WTC11 (cell line): Measurements from ENCODE around the gene MAGEF1. TPM values are rescaled to one million over a fixed set of nuclear protein-coding genes. Genes with fewer than 3 reads are reported as not detected.

ENCODE experiments used
- ATAC-seq: fragments of 200-7000 bp; cut with Tn5 transposase; 2 replicates; pipeline ENCODE4 v1.10.0; 2021; ENCODE audit warnings: mild to moderate bottlenecking, moderate library complexity
- CTCF ChIA-PET: fragments of 300-600 bp; sonication (Branson Sonifier 250); formaldehyde crosslinking; loops from one replicate; lab custom pipeline; 2021; ENCODE audit warnings: antibody characterized with exemption; lab: Charles Lee
- POLR2A ChIA-PET: fragments of 350-600 bp; sonication (Branson Sonifier 250); formaldehyde crosslinking; loops from one replicate; lab custom pipeline; 2021; ENCODE audit warnings: antibody characterized with exemption; lab: Charles Lee
- DNase-seq: peaks from one replicate; pipeline ENCODE4 v3.0.0; 2021; ENCODE audit warnings: low spot score
- H3K27ac Mint-ChIP-seq: 2 replicates; pipeline ENCODE4 v1.8.0; 2021; ENCODE audit warnings: mixed read lengths
- H3K27me3 Mint-ChIP-seq: 2 replicates; pipeline ENCODE4 v1.8.0; 2021; ENCODE audit warnings: low read depth, mild to moderate bottlenecking, moderate library complexity, mixed read lengths
- H3K36me3 Mint-ChIP-seq: 2 replicates; pipeline ENCODE4 v1.8.0; 2021; ENCODE audit warnings: mixed read lengths
- H3K4me1 Mint-ChIP-seq: 2 replicates; pipeline ENCODE4 v1.8.0; 2022; ENCODE audit warnings: mixed read lengths
- H3K4me3 Mint-ChIP-seq: 2 replicates; pipeline ENCODE4 v1.8.0; 2021; ENCODE audit warnings: mild to moderate bottlenecking, moderate library complexity, mixed read lengths
- H3K9me3 Mint-ChIP-seq: 2 replicates; pipeline ENCODE4 v1.8.0; 2021; ENCODE audit warnings: mixed read lengths
- CDX4 ChIP-seq: fragments of 250-450 bp; sonication (Bioruptor Pico); IDR thresholded peaks from 2 replicates; pipeline ENCODE4 v1.9.0; 2021; ENCODE audit warnings: moderate library complexity, mild to moderate bottlenecking, inconsistent platforms, borderline replicate concordance
- CREM ChIP-seq: sonication (generic); formaldehyde crosslinking; IDR thresholded peaks from 2 replicates; pipeline ENCODE4 v1.8.1; 2022; ENCODE audit warnings: mild to moderate bottlenecking, missing genetic modification reagents, moderate library complexity
- CTCF ChIP-seq: fragments of 200-600 bp; IDR thresholded peaks from 2 replicates; pipeline ENCODE4 v1.8.0; 2022; ENCODE audit warnings: antibody characterized with exemption
- EMX1 ChIP-seq: fragments of 250-450 bp; sonication (Bioruptor Pico); IDR thresholded peaks from 2 replicates; pipeline ENCODE4 v1.8.0; 2021; ENCODE audit warnings: mild to moderate bottlenecking
- ETV6 ChIP-seq: sonication (generic); formaldehyde crosslinking; IDR thresholded peaks from 2 replicates; pipeline ENCODE4 v1.8.1; 2022; ENCODE audit warnings: mild to moderate bottlenecking, missing genetic modification reagents
- FOXP4 ChIP-seq: sonication (generic); formaldehyde crosslinking; IDR thresholded peaks from 2 replicates; pipeline ENCODE4 v1.8.0; 2022; ENCODE audit warnings: mild to moderate bottlenecking, missing genetic modification reagents
- GTF2I ChIP-seq: fragments of 250-450 bp; sonication (Bioruptor Pico); conservative IDR thresholded peaks from 2 replicates; pipeline ENCODE4 v1.4.0; 2021; ENCODE audit warnings: mild to moderate bottlenecking
- MYBL2 ChIP-seq: sonication (generic); formaldehyde crosslinking; IDR thresholded peaks from 2 replicates; pipeline ENCODE4 v1.8.1; 2023; ENCODE audit warnings: mild to moderate bottlenecking, moderate library complexity, missing genetic modification reagents
- RORB ChIP-seq: fragments of 250-450 bp; sonication (Bioruptor Pico); IDR thresholded peaks from 2 replicates; pipeline ENCODE4 v1.9.0; 2021; ENCODE audit warnings: mild to moderate bottlenecking
- ZNF232 ChIP-seq: sonication (generic); formaldehyde crosslinking; IDR thresholded peaks from 2 replicates; pipeline ENCODE4 v1.8.0; 2022; ENCODE audit warnings: mild to moderate bottlenecking, missing genetic modification reagents
- ZNF263 ChIP-seq: sonication (generic); formaldehyde crosslinking; IDR thresholded peaks from 2 replicates; pipeline ENCODE4 v1.8.1; 2022; ENCODE audit warnings: low read depth, mild to moderate bottlenecking, moderate library complexity, missing genetic modification reagents
- ZNF281 ChIP-seq: sonication (generic); formaldehyde crosslinking; IDR thresholded peaks from 2 replicates; pipeline ENCODE4 v1.8.0; 2023; ENCODE audit warnings: mild to moderate bottlenecking, missing genetic modification reagents
- ZNF671 ChIP-seq: fragments of 250-450 bp; sonication (Bioruptor Pico); IDR thresholded peaks from 2 replicates; pipeline ENCODE4 v1.8.0; 2021; ENCODE audit warnings: mild to moderate bottlenecking
- ZSCAN18 ChIP-seq: fragments of 250-450 bp; sonication (Bioruptor Pico); IDR thresholded peaks from 2 replicates; pipeline ENCODE4 v2.1.2; 2022; ENCODE audit warnings: mild to moderate bottlenecking, moderate library complexity
- total RNA-seq: library from RNA; stranded (reverse); gene quantifications from 3 replicates; pipeline ENCODE4 v1.2.3, GENCODE V29; 2021

Gene MAGEF1
- total RNA-seq, 1 experiment from 2014 or later, result 72.9 TPM

- Mint-ChIP-seq H3K4me3 (no peak overlapping the region), H3K27ac (no peak overlapping the region), H3K27me3 (no peaks in the 10 kb centered on the region)
- TF ChIP-seq FOXP4 (CRISPR knock-in tag) (no peak), CREM (CRISPR knock-in tag) (no peak), EMX1 (CRISPR knock-in tag) (no peak), MYBL2 (no peak), ZSCAN18 (CRISPR knock-in tag) (no peak), ZNF671 (no peak), GTF2I (CRISPR knock-in tag) (no peak), RORB (CRISPR knock-in tag) (no peak), ETV6 (CRISPR knock-in tag) (peak; percentile 63; the same call in 1 of the 2 replicates), CTCF (peak; percentile 69), CDX4 (no peak)
- TF ChIP-seq, all 79 proteins: peak for 2
- POLR2A ChIA-PET, result interaction anchor here (0.6 kb wide), 1 partner anchor 29 kb away, joined by 3 read pairs; no protein-coding TSS in a partner anchor
- Mint-ChIP-seq H3K9me3 (no peaks in the 10 kb centered on the region), H3K36me3 (no peaks in the 10 kb centered on the region), H3K4me1 (peaks cover 16% of the 10 kb centered on the region)
- DNase-seq (peak; percentile 78), ATAC-seq (peak; percentile 99)
- CTCF ChIA-PET, result interaction anchor here (0.6 to 1.2 kb wide), 11 partner anchors 10 to 145 kb away, joined by 3 to 7 read pairs (median 4); partner anchors contain the start of gene MAGEF1
Observed at GRCh38 chr3:184727357-184728009, 15.6 kb upstream of the MAGEF1 start.

- CTCF ChIA-PET, result interaction anchor here (0.6 to 1.2 kb wide), 10 partner anchors 11 to 144 kb away, joined by 3 to 7 read pairs (median 4); partner anchors contain the start of gene MAGEF1
- Mint-ChIP-seq H3K4me3 (no peak overlapping the region), H3K4me1 (peaks cover 16% of the 10 kb centered on the region), H3K36me3 (no peaks in the 10 kb centered on the region), H3K9me3 (no peaks in the 10 kb centered on the region), H3K27ac (no peak overlapping the region; the same call in 1 of the 2 replicates), H3K27me3 (no peaks in the 10 kb centered on the region)
- POLR2A ChIA-PET, result no interaction called here
- DNase-seq (no peak), ATAC-seq (no peak)
- TF ChIP-seq ZNF263 (CRISPR knock-in tag) (no peak), ZNF232 (no peak), ZNF281 (CRISPR knock-in tag) (no peak)
Observed at GRCh38 chr3:184726497-184726896, 14.6 kb upstream of the MAGEF1 start.
